HG02763 (cell line): ENCODE data around the gene FRAT2.
"Not testable (repeated sequence)": the region's sequence is repeated elsewhere in the genome, so short reads cannot be mapped to it uniquely, and the experiment has no call there.

ENCODE experiments used
- ATAC-seq: cut with Tn5 transposase; IDR thresholded peaks from one replicate; pipeline ENCODE4 v1.9.1; 2021; ENCODE audit warnings: mild to moderate bottlenecking, moderate library complexity; ENCODE audit not compliant: unreplicated experiment

FRAT2 gene

DNA sequence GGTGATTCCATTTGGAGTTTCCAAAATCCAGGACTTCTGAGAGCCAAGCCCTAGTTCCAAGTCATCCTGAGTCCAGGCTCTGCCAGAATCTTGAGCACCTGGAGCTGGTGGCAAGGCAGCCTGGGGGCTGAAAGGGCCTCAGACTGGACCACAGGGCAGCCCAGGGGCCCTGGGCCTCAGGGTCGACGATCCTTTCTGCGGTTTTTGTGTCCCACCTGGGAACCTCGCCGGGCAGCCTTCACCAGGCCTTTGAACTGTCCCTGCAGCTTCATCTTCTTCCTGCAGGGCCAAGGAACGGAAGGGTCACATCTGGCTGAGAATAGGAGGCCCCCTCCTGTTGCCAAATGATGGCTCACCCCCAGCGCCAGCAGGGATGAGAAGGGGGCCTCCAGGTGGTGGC, 22.4 kb upstream of the FRAT2 start:
- no peak for ATAC-seq

DNA sequence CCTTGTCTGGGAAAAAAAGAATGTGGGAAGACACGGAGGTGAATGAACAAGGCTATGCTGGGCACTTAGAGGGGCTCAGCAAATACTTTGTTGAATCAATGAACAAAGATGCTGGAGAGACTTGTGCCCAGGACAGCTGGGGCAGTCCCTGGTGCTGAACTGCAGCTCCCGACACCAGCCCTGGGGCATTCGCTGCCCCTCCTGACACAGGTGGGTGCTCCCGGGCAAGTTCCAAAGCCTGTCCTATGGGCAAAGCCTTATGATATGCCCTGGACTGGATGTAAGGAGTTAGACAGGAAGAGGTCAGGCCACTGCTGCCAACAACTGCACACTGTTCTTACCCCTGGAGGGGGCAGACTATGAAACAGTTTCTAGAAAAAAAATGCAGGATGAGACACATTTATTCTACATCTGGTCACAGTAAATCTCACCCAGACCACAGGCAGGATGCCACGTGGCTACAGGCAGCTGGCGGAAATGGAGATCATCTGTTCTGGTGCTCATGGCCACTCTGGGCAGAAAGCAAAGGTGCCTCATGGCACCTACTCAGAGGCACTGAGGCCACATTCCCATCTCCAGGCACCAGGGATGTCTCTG, 21.9 kb upstream of the FRAT2 start:
- ATAC-seq = no peak

DNA sequence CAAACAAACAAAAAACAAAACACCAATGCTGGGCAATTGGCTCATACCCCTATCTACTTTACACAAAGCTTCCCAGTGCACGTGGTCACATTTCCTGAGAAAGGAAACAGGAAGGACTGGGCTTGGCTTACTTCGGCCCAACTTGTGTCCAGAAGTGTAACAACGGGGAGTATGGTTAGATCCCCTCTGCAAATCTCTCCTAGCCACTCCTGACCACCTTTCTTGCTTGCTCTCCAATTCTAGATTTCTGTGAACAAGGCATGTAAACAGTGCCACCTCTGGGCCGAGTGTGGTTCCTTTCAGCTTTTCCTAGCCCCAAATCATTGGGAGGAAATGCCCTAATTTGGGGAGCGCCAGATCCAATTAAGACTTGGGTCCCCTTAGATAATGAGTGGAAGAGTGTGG, 21.0 kb upstream of the FRAT2 start:
- no peak for ATAC-seq

DNA sequence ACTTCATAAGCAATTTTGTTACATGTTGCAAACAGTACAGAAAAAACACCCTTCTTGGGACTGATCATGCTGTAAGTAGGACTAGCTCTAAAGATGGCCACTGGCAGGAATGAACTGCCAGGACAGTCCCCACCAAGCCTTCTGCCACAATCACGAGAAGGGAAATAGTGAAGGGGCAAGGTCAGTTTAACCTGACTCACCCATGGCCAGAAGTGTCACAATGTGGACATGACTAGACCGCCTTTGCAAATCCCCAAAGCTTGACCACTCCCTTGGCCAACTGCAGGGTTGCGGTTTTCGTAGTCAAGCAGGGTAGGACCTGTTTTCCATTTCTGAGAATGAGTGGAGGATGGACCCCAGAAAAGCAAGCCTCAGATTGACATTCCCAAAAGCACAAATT, 19.4 kb upstream of the FRAT2 start:
- ATAC-seq = no peak

DNA sequence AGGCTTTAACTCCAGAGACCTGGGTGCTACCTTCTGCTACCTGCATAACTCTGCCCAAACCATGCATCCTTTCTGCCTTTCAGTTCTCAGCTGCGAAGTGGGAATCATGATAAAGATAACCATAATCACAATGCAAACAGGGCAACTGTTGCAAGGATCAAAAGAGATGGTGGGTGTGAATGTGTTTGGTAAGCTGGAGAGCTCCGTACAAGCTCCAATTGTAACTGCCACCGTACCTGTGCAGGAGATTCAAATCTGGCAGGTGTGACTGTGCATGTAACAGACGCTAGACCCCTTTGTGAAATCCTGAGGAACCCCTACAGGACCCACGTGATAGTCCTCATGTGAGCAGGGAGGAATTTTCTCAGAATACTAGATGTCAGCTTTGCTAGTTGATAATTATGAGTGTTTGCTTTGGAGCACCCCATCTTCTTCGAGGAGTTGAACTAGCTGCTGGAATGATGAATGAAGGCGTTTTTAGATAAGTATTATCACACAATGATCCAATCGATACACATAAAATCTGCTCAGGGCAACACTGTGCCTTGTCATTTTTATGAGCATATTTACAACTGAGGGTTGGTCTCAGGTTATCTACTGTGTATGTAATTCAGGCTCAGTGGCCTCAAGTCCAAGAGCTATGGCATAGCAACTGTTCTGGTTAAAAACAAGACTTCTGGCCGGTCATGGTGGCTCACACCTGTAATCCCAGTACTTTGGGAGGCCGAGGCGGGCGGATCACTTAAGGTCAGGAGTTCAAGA, 15.4 kb upstream of the FRAT2 start:
- no peak for ATAC-seq

DNA sequence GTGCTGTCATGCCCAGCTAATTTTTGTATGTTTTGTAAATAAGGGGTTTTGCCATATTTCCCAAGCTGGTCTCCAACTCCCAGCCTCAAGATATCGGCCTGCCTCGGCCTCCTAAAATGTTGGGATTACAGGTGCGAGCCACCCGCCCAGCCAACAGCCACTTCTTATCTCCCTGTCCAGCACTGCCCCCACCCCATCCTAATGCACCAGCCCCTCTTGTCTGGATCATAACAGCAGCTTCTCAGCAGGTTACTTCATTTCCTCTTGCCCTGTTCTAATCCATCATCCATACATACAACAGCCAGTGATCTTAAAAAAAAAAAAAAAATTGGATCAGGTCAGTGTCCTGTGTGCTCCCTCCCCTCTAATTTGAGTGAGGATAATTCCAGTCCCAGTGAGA, 12.8 kb upstream of the FRAT2 start:
- no peak for ATAC-seq

DNA sequence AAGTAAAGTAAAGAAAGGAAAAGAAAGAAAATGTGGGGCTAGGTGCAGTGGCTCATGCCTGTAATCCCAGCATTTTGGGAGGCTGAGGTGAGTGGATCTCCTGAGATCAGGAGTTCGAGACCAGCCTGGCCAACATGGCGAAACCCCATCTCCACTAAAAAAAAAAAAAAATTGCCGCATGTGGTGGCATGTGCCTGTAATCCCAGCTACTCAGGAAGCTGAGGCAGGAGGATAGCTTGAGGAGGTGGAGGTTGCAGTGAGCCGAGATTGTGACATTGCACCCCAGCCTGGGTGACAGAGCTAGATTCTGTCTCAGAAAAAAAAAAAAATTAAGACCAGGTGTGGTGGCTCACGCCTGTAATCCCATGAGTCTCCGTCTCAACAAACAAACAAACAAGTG, 9.1 kb upstream of the FRAT2 start:
- not testable (repeated sequence) for ATAC-seq

DNA sequence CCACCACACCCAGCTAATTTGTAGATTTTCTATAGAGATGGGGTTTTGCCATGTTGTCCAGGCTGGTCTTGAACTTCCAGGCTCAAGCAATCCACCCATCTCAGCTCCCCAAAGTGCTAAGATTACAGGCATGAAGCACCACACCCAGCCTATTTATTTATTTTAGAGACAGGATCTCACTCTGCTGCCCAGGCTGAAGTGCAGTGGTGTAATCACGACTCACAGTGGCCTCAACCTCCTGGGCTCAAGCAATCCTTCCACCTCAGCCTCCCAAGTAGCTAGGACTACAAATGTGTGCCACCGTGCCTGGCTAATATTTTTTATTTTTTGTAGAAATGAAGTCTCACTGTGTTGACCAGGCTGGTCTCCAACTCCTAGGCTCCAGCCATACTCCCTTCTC, 6.9 kb upstream of the FRAT2 start:
- no peak for ATAC-seq

DNA sequence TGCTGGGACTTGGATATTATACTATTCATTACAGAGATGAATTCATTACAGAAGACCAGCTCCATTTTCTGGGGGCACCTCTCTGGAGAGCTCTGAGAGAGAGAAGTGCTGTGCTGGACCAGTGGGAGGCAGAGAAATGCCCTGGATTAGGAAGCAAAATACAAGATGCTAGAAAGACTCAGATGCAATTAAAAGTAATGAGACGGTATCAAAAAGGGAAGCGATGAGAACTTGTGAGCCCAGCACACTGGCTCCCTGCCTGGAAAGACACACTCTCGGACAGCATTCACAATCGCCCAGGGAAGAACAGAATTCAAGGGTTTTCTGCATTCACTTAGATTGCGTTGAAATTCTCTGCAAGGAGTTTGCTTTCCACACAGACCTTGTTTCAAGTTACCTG, 3.5 kb upstream of the FRAT2 start:
- ATAC-seq = no peak

DNA sequence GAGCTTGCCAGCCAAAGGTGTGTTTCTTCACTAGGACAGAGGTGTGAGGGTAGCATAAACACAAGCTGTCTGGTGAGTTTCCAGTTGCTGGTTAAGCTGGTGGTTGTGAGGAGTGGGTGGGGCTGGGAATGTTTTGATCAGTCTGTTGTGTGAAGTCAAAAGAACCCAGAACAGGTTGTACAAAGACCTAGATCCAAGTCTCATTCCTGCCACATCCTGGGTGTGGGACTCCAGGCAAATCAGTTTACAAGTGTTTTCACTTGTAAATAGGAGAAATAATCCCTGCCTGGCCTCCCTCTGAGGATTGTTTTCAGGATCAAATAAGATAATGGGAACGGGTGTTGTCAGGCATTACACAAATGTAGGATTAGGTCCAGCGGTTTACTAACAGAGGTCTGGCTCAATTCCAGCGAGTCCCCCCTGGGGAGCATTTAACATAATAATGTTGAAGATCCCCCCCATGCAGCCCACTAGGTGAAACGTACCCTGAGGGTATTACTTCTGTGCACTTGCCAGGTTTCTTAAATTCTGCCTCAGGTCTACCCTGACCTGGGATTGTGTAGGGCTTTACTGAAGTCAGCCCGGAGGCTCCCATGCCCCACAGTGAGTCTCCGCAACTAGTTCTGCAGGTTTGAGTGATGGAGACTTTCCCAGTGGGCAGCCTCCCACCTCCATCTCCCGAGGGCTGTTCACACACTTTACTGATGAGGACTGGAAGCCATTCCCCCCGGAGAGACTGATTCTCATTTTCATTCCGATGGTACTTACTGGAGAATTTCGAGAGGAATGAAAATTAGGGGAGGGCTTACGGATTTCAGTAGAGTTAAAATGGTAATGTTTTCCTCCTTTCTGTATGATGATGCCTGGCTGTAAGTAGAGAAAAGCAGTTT, 2.7 kb upstream of the FRAT2 start:
- no peak for ATAC-seq

DNA sequence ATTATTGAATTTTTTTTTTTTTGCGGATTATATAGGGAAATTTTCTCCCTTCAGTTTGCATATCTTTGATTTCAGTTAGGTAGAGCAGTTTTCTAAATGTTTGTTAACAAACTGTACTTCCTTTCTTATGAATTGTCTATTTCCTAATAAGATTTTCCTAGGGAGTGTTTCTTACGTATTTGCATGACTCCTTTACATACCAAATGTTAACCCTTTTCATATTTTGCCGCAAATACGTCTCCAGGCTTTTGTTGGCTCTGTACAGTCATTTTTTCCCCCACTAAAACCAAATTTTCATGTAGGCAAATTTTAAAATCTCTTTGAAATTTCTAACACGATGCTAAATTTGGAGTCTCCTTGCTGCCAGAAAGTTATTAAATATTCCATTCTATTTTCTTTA, 1.9 kb upstream of the FRAT2 start:
- ATAC-seq = no peak

DNA sequence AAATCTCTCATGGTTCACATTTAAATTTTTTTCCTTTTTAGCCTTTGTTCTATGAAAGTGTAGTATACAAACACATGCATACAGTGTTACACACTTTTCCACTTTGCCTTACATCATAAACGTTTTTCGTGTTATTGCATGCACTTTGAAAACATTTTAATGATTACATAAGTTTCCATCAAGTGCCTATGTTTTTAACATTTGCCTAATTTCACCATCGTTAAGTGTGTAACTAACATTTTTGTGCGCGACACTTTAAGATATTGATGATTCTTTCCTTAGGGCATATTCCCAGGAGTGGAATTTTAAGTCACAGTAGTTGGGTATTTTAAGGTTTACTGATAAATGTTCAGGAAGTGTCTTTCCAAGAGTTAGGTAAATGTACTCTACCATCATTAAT, 1.5 kb upstream of the FRAT2 start:
- no peak for ATAC-seq

DNA sequence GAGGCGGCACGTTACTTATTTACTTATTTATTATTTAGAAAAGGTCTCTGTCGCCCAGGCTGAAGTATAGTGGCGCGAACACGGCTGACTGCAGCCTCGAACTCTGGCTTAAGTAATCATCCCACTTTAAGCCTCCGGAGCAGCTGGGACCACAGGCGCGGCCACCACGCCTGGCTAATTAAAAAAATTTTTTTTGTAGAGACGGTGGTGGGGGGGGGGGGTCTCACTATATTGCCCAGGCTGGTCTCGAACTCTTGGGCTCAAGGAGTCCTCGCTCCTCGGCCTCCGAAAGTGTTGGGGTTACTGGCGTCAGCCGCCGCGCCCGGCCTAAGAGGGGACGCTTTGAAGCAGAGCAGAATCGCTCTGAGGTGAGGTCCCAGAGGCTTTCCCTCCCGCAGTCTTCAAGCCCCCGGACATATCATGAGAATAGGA, 675 bp upstream of the FRAT2 start:
- no peak for ATAC-seq

DNA sequence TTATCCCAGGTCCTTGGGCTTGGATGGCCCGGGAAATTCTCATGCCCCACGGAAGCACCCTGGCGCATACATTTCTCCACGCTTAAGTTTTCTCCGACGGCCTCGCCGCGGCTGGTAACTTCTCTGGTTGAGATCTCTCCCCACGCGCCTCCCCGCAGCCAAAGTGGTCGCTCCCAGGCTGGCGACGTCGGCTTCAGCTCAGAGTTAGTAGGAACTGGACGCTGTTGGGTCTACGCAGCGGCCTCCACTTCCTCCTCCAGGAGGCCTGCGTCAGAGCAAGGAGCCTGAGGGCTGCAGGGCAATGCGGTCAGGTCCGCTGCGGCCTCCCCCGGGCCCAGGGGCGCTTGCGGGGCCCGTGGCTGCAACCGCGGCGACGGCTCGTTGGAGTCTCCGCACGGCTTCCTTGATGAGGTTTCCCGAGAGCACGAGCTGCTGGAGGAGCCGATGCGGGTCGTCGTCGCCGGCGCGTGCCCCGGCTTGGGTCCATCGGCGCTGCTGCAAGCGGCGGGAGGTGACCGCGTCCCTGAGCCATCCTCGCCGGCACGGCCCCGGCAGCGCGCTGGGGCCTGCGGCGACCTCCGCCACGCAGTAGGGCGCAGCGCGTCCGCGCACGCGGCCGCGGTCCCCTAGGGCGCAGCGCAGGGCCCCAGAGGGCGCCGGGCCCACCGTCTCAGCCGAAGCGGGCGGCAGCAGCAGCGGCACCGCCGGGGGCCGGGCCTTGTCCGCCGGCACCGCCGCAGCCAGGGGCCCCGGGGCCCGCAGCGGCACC, 744 bp downstream of the FRAT2 start:
- peak; percentile 12 for ATAC-seq

DNA sequence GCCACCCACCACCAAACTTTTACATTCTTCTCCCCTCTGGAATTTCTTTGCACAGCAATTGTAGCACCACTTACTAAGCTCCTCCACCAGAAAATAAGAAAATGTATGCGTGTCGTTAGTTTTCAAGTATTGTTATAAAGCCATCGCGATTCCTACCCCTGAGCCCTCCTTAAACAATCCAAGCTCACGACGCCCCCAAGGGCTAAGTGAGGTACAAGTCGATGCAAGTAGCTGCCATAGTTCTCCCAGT, 1.3 kb downstream of the FRAT2 start:
- no peak for ATAC-seq

DNA sequence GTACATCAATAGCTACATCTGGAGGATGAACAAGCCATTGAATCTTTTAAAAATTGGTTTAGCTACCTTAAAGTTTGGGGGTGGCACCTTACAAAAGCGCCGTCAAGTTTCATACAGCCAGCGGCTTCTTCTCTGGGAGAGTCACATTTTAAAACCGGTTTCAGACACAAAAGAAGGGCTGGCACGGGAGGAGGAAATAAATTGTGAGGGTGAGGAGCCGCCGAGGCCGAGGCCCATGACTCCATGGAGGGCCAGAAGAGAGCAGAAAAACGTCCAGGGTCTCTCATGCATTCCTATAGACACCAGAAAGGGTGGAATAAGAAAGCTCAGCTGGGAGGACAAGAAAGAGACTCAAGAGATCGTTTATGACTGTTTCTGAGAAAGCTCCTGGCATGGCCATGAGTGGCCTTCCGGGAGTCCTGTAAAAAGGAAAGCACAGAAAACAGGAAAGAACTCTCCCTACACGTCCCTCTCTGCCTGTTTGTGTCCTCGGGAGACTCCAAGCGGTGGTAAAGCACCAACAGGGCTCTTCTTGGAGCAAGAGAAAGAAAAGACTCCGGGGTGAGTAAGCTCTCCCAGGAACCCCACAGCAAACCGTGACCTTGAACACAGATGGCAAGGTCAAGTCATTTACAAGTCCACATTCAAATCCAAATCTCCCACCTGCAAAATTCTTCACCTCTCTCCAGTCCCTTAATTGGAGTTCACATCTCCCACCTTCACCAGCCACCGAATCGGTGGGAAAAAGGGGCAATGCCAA, 1.8 kb downstream of the FRAT2 start:
- no peak for ATAC-seq

DNA sequence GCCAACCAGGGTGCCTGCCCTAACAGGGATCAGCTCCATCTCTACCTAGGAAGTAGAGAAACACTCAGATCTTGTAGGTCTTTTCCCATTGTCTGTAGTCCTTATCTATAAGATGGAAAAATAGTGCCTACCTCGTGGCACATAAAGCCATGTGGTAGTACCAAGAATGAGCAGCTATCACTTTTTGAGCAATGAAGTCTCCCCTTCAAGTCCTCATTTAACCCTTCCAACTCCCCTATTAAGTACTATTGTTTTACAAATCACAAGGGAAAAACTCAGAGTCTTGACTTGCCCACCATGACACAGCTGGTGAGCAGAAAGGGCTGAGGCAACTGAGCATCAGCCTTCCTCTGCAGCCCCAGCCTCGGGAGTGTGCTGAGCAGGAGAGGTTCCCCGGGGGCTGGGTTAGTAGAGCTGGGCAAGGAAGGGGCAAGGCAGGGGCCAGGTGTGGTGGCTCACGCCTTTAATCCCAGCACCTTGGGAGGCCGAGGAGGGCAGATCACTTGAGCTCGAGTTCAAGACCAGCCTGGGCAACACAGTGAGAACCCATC, 3.3 kb downstream of the FRAT2 start:
- no peak for ATAC-seq

DNA sequence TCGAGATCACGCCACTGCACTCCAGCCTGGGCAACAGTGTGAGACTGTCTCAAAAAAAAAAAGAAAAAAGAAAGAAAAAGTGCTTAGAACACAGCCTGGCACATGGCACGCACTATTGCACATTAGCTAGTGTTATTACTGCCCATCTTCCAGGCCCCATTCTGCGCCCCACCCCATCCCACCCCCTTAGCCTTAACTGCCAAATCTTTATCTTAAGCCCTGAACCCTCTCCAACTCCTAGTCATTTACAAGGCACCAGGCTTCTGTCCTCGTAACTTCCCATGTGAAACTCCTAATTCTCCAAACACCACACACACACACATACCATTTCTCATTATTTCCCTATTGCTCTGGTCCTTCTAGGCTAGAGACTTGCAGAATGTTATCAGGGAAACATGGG, 4.8 kb downstream of the FRAT2 start:
- ATAC-seq = no peak

DNA sequence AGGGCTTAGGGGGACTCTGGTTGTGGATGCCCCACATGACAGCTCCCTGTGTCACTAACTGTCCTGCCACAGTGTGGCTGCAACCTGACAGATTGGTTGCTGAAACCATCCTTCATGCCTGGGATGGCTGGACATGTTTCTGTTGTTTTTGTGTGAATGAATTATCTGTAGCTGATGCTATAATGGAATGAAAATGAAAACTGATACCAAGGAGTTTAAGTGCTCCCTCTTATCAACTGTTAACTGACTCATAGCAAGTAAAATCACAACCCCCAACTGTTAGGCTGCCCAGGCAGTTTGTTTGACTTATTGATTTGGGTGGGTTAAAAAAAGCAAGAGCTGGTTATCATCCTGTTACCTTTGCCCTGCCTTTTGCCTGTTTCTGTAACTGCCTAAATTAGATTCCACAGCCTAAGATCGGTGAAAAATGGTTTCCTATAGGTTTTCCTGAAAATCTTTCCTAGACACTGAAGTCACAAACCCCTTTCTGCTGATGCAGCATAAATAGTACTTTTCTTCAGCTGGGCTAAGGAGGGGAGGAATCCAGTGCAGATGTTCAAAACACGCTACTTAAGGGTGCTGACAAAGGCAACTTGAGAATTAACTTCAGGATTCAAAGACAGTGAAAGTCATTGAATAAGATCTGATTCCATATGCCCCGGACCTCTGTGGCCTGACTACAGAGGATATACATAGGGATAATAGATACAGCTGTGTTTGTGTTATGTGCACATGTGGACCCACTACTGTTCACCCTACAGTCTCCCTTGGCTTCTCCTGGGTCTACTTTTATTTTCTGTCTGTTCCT, 5.7 kb downstream of the FRAT2 start:
- no peak for ATAC-seq
